ENCODE results near the gene GUCD1.

GUCD1 gene

DNA sequence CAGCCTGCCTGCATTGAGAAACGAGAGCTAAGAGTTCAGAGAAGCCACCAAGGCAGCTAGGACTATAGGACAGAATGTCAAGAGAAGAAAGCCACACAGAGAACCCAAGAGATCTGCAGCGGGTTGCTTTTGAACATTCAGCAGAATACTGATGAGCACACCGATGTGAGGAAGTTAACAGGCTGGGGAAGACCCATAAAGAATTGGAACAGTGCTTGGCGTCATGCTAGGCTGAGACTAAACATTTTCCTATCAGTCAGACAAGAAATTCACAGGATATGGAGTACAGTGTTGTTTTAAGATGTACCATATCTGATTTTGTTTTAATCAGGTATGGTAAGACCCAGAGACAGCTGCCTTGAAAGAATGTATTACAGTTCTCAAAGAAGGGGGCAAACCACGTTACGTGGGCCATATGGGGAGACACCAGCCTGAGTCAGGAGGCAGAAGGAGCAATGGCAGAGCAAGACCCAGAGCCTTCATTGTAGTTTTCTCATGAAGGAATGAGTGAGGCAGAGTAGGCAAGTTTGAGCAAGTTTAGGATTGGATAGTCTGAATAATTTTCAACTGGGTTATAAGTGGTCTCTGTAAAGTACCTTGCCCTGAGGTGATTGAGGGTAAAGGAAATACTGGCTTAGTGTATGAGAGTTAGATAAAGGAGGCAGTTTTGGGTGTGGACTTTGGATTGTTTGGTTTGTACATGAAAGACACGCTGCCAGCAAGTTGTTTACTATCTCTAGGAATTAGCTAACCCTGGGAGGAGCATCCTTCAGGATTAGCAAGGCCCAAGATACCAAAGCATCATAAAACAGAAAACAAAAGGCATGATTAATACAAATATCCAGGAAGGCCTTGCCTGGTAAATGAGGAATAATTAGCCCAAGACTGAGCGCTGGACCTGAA, 23.7 kb upstream of the GUCD1 start (continued):
- TF ChIP-seq, protein P1, sequence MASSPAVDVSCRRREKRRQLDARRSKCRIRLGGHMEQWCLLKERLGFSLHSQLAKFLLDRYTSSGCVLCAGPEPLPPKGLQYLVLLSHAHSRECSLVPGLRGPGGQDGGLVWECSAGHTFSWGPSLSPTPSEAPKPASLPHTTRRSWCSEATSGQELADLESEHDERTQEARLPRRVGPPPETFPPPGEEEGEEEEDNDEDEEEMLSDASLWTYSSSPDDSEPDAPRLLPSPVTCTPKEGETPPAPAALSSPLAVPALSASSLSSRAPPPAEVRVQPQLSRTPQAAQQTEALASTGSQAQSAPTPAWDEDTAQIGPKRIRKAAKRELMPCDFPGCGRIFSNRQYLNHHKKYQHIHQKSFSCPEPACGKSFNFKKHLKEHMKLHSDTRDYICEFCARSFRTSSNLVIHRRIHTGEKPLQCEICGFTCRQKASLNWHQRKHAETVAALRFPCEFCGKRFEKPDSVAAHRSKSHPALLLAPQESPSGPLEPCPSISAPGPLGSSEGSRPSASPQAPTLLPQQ (tag by site-specific recombination; IDR thresholded peaks at IDR 0.05), result peak; percentile 45; the same call in 1 of the 2 replicates
- TF ChIP-seq ZBTB1 (tag by site-specific recombination; IDR thresholded peaks at IDR 0.05) (0 out of 2 replicates have a peak, but pooled peaks have one; percentile 31), KLF9 (tag by site-specific recombination; IDR thresholded peaks at IDR 0.05; ENCODE audit: low read depth) (no peak), BCL11B (tag by site-specific recombination; IDR thresholded peaks at IDR 0.05; ENCODE audit: low read depth) (no peak), ZNF76 (tag by site-specific recombination; IDR thresholded peaks at IDR 0.05; ENCODE audit: borderline replicate concordance, low read depth) (no peak), ZNF501 (tag by site-specific recombination; IDR thresholded peaks at IDR 0.05) (no peak), OSR2 (tag by site-specific recombination; IDR thresholded peaks at IDR 0.05) (peak; percentile 92), KLF7 (tag by site-specific recombination; IDR thresholded peaks at IDR 0.05; ENCODE audit: borderline replicate concordance) (peak; percentile 88; the same call in 1 of the 2 replicates), ZNF394 (tag by site-specific recombination; IDR thresholded peaks at IDR 0.05; ENCODE audit: borderline replicate concordance) (peak; percentile 72), ZNF112 (tag by site-specific recombination; IDR thresholded peaks at IDR 0.05) (no peak), ZNF335 (tag by site-specific recombination; conservative IDR thresholded peaks at IDR 0.05) (0 out of 2 replicates have a peak, but pooled peaks have one; percentile 10), ZNF324 (tag by site-specific recombination; IDR thresholded peaks at IDR 0.05) (no peak), ZNF585B (tag by site-specific recombination; IDR thresholded peaks at IDR 0.05) (no peak), OVOL3 (tag by site-specific recombination; IDR thresholded peaks at IDR 0.05) (peak; percentile 70; the same call in 1 of the 2 replicates), ZNF658 (tag by site-specific recombination; IDR thresholded peaks at IDR 0.05) (no peak), ZNF214 (tag by site-specific recombination; IDR thresholded peaks at IDR 0.05; ENCODE audit: borderline replicate concordance) (no peak), ZNF221 (tag by site-specific recombination; IDR thresholded peaks at IDR 0.05; ENCODE audit: borderline replicate concordance) (no peak), KLF1 (tag by site-specific recombination; IDR thresholded peaks at IDR 0.05) (peak; percentile 88), ZNF302 (tag by site-specific recombination; IDR thresholded peaks at IDR 0.05; ENCODE audit: low read depth) (no peak), MZF1 (tag by site-specific recombination; IDR thresholded peaks at IDR 0.05; ENCODE audit: borderline replicate concordance) (no peak), ZNF510 (tag by site-specific recombination; IDR thresholded peaks at IDR 0.05; ENCODE audit: insufficient replicate concordance) (no peak)
- TF ChIP-seq, protein P2, sequence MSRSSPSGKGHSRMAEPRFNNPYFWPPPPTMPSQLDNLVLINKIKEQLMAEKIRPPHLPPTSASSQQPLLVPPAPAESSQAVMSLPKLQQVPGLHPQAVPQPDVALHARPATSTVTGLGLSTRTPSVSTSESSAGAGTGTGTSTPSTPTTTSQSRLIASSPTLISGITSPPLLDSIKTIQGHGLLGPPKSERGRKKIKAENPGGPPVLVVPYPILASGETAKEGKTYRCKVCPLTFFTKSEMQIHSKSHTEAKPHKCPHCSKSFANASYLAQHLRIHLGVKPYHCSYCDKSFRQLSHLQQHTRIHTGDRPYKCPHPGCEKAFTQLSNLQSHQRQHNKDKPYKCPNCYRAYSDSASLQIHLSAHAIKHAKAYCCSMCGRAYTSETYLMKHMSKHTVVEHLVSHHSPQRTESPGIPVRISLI (tag by site-specific recombination; IDR thresholded peaks at IDR 0.05), result no peak
- TF ChIP-seq, protein P3, sequence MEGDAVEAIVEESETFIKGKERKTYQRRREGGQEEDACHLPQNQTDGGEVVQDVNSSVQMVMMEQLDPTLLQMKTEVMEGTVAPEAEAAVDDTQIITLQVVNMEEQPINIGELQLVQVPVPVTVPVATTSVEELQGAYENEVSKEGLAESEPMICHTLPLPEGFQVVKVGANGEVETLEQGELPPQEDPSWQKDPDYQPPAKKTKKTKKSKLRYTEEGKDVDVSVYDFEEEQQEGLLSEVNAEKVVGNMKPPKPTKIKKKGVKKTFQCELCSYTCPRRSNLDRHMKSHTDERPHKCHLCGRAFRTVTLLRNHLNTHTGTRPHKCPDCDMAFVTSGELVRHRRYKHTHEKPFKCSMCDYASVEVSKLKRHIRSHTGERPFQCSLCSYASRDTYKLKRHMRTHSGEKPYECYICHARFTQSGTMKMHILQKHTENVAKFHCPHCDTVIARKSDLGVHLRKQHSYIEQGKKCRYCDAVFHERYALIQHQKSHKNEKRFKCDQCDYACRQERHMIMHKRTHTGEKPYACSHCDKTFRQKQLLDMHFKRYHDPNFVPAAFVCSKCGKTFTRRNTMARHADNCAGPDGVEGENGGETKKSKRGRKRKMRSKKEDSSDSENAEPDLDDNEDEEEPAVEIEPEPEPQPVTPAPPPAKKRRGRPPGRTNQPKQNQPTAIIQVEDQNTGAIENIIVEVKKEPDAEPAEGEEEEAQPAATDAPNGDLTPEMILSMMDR (tag by site-specific recombination; IDR thresholded peaks at IDR 0.05), result no peak
- TF ChIP-seq, protein P4, sequence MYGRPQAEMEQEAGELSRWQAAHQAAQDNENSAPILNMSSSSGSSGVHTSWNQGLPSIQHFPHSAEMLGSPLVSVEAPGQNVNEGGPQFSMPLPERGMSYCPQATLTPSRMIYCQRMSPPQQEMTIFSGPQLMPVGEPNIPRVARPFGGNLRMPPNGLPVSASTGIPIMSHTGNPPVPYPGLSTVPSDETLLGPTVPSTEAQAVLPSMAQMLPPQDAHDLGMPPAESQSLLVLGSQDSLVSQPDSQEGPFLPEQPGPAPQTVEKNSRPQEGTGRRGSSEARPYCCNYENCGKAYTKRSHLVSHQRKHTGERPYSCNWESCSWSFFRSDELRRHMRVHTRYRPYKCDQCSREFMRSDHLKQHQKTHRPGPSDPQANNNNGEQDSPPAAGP (tag by site-specific recombination; IDR thresholded peaks at IDR 0.05), result peak; percentile 56; the same call in 1 of the 2 replicates
- TF ChIP-seq, protein P5, sequence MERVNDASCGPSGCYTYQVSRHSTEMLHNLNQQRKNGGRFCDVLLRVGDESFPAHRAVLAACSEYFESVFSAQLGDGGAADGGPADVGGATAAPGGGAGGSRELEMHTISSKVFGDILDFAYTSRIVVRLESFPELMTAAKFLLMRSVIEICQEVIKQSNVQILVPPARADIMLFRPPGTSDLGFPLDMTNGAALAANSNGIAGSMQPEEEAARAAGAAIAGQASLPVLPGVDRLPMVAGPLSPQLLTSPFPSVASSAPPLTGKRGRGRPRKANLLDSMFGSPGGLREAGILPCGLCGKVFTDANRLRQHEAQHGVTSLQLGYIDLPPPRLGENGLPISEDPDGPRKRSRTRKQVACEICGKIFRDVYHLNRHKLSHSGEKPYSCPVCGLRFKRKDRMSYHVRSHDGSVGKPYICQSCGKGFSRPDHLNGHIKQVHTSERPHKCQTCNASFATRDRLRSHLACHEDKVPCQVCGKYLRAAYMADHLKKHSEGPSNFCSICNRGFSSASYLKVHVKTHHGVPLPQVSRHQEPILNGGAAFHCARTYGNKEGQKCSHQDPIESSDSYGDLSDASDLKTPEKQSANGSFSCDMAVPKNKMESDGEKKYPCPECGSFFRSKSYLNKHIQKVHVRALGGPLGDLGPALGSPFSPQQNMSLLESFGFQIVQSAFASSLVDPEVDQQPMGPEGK (tag by site-specific recombination; IDR thresholded peaks at IDR 0.05), result 0 out of 2 replicates have a peak, but pooled peaks have one; percentile 11
- TF ChIP-seq, protein P6, sequence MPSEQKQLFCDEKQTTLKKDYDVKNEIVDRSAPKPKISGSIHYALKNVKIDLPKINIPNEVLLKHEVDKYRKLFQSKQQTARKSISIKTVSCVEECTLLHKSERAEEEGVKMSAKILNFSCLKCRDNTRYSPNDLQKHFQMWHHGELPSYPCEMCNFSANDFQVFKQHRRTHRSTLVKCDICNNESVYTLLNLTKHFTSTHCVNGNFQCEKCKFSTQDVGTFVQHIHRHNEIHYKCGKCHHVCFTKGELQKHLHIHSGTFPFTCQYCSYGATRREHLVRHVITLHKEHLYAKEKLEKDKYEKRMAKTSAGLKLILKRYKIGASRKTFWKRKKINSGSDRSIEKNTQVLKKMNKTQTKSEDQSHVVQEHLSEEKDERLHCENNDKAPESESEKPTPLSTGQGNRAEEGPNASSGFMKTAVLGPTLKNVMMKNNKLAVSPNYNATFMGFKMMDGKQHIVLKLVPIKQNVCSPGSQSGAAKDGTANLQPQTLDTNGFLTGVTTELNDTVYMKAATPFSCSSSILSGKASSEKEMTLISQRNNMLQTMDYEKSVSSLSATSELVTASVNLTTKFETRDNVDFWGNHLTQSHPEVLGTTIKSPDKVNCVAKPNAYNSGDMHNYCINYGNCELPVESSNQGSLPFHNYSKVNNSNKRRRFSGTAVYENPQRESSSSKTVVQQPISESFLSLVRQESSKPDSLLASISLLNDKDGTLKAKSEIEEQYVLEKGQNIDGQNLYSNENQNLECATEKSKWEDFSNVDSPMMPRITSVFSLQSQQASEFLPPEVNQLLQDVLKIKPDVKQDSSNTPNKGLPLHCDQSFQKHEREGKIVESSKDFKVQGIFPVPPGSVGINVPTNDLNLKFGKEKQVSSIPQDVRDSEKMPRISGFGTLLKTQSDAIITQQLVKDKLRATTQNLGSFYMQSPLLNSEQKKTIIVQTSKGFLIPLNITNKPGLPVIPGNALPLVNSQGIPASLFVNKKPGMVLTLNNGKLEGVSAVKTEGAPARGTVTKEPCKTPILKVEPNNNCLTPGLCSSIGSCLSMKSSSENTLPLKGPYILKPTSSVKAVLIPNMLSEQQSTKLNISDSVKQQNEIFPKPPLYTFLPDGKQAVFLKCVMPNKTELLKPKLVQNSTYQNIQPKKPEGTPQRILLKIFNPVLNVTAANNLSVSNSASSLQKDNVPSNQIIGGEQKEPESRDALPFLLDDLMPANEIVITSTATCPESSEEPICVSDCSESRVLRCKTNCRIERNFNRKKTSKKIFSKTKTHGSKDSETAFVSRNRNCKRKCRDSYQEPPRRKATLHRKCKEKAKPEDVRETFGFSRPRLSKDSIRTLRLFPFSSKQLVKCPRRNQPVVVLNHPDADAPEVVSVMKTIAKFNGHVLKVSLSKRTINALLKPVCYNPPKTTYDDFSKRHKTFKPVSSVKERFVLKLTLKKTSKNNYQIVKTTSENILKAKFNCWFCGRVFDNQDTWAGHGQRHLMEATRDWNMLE (tag by site-specific recombination; conservative IDR thresholded peaks at IDR 0.05; ENCODE audit: low read depth), result no peak
